HepG2 (cell line): Measurements from ENCODE around the gene NOP58. TPM values are rescaled to one million over a fixed set of nuclear protein-coding genes. Genes with fewer than 3 reads are reported as not detected.
"Not testable (repeated sequence)": the region's sequence is repeated elsewhere in the genome, so short reads cannot be mapped to it uniquely, and the experiment has no call there.

Source experiments
- ATAC-seq: fragments of 200-7000 bp; cut with Tn5 transposase; 3 replicates; pipeline ENCODE4 v1.9.1; 2020; ENCODE audit warnings: mild to moderate bottlenecking, moderate library complexity
- BruUV-seq: library from RNA; stranded (reverse); fragments of 400-500 nt; replicated peaks from 2 replicates; lab custom pipeline; 2021; lab: Mats Ljungman, UMichigan
- CTCF ChIA-PET: fragments of 300-600 bp; formaldehyde crosslinking; extraction: SDS; loops from one replicate; lab custom pipeline; 2021; ENCODE audit warnings: low total read pairs, inconsistent platforms, low intra/inter-chr PET ratio; lab: Yijun Ruan, JAX
- POLR2A ChIA-PET: fragments of 350-600 bp; sonication (Branson Sonifier 250); formaldehyde crosslinking; loops from one replicate; lab custom pipeline; 2020; ENCODE audit warnings: antibody characterized with exemption, inconsistent platforms; lab: Yijun Ruan, JAX
- DNase-seq: peaks from one replicate; pipeline ENCODE4 v3.0.0-alpha.2; 2015; ENCODE audit warnings: low spot score
- FAIRE-seq: peaks from 3 replicates; lab custom pipeline; 2011; peaks lifted over from hg19 to GRCh38; lab: Jason Lieb, UNC
- H2AFZ ChIP-seq: one replicate; pipeline ENCODE4 v1.6.1; 2011; ENCODE audit warnings: low read length, inconsistent platforms
- H3K27ac ChIP-seq: fragments of 300-600 bp; 3 replicates; pipeline ENCODE4 v1.8.0; 2011; ENCODE audit warnings: mixed run types, mild to moderate bottlenecking, mixed read lengths, low read length, inconsistent platforms; ENCODE audit not compliant: insufficient read depth; ENCODE audit errors: extremely low read length
- H3K27me3 ChIP-seq, 2 experiments: fragments of 200-600 bp in 1 of 2; 2 replicates in 1 of 2; 3 replicates in 1 of 2; pipeline versions ENCODE4 v1.6.0 to v1.8.0; 2011; ENCODE audit warnings: low read length in 2 of 2, mild to moderate bottlenecking in 2 of 2, moderate library complexity in 2 of 2, inconsistent platforms in 1 of 2; ENCODE audit not compliant: insufficient read depth in 2 of 2, control insufficient read depth in 1 of 2
- H3K36me3 ChIP-seq, 2 experiments: fragments of 200-600 bp in 1 of 2; replicated peaks in 1 of 2; 2 replicates in 1 of 2; 3 replicates in 1 of 2; pipeline versions ENCODE4 v1.5.1 to v1.8.0; 2011; ENCODE audit warnings: low read length in 2 of 2, inconsistent platforms in 1 of 2; ENCODE audit not compliant: insufficient read depth in 2 of 2, control insufficient read depth in 1 of 2
- H3K4me1 ChIP-seq: 2 replicates; pipeline ENCODE4 v1.5.1; 2012; ENCODE audit warnings: low read length, inconsistent platforms; ENCODE audit not compliant: insufficient read depth
- H3K4me2 ChIP-seq: 2 replicates; pipeline ENCODE4 v1.6.0; 2011; ENCODE audit warnings: low read depth, low read length, inconsistent platforms
- H3K4me3 ChIP-seq, 3 experiments: fragments of 200-600 bp in 1 of 3; sonication (generic), shearing (Covaris generic) in 1 of 3; replicated peaks in 1 of 3; 2 replicates each; pipeline ENCODE4 v1.5.1; 2011 to 2016; ENCODE audit warnings: low read length in 3 of 3, inconsistent platforms in 2 of 3, low read depth in 2 of 3, mild to moderate bottlenecking in 2 of 3, control low read depth in 1 of 3, mixed read lengths in 1 of 3; ENCODE audit not compliant: insufficient read depth in 1 of 3
- H3K79me2 ChIP-seq: one replicate; pipeline ENCODE4 v1.6.1; 2011; ENCODE audit warnings: low read length, inconsistent platforms; ENCODE audit not compliant: insufficient read depth
- H3K9ac ChIP-seq: 2 replicates; pipeline ENCODE4 v1.6.0; 2011; ENCODE audit warnings: mild to moderate bottlenecking, low read depth, low read length, inconsistent platforms; ENCODE audit not compliant: insufficient read depth
- H3K9me3 ChIP-seq: 2 replicates; pipeline ENCODE4 v1.5.1; 2012; ENCODE audit warnings: mild to moderate bottlenecking, low read length
- H4K20me1 ChIP-seq: 2 replicates; pipeline ENCODE4 v1.6.0; 2011; ENCODE audit warnings: inconsistent platforms, mild to moderate bottlenecking, low read length, moderate library complexity; ENCODE audit not compliant: insufficient read depth
- ATAD3A ChIP-seq: sonication (generic); formaldehyde crosslinking; IDR thresholded peaks from 2 replicates; pipeline ENCODE4 v1.4.0; 2020; ENCODE audit warnings: missing genetic modification reagents
- EED ChIP-seq: sonication (generic); formaldehyde crosslinking; IDR thresholded peaks from 2 replicates; pipeline ENCODE4 v1.5.0; 2020; ENCODE audit warnings: mild to moderate bottlenecking, missing genetic modification reagents
- KDM6A ChIP-seq: IDR thresholded peaks from 2 replicates; pipeline ENCODE4 v1.6.1; 2016; ENCODE audit warnings: low read depth
- KMT2A ChIP-seq: sonication (generic); formaldehyde crosslinking; IDR thresholded peaks from 2 replicates; pipeline ENCODE4 v1.4.0; 2020; ENCODE audit warnings: missing genetic modification reagents
- MLXIP ChIP-seq: sonication (generic); formaldehyde crosslinking; IDR thresholded peaks from 2 replicates; pipeline ENCODE4 v1.9.0; 2021; ENCODE audit warnings: missing genetic modification reagents, borderline replicate concordance
- MTF1 ChIP-seq: sonication (generic); formaldehyde crosslinking; IDR thresholded peaks from 2 replicates; pipeline ENCODE4 v1.5.0; 2020; ENCODE audit warnings: missing genetic modification reagents
- TIGD3 ChIP-seq: sonication (generic); formaldehyde crosslinking; IDR thresholded peaks from 2 replicates; pipeline ENCODE4 v1.5.1; 2020; ENCODE audit warnings: mild to moderate bottlenecking, missing genetic modification reagents, borderline replicate concordance
- ZNF160 ChIP-seq: sonication (generic); formaldehyde crosslinking; IDR thresholded peaks from 2 replicates; pipeline ENCODE4 v1.8.0; 2022; ENCODE audit warnings: mild to moderate bottlenecking, inconsistent platforms, missing genetic modification reagents
- WGBS: methylation state at CpG from one replicate; pipeline ENCODE4 v1.1.6; 2017; ENCODE audit warnings: low lambda C conversion rate; 5-methylcytosine and 5-hydroxymethylcytosine counted together
- in situ Hi-C: cut with HindIII; loops from 2 replicates; pipeline ENCODE4 v1.10.0; 2017; ENCODE audit warnings: low pct_unique_long_range_greater_than_20kb; ENCODE audit not compliant: extremely low pct_ligation_motif_present
- intact Hi-C: fragments of 100-400 bp; cut with micrococcal nuclease; formaldehyde crosslinking; loops from one replicate; pipeline ENCODE4 v1.10.0; 2022; ENCODE audit not compliant: unreplicated experiment
- polyA plus RNA-seq, 8 experiments: library from polyadenylated mRNA; depleted of rRNA in 3 of 8; stranded (reverse) in 7 of 8; unstranded in 1 of 8; fragments of >200 nt; fragmentation: Illumina TruSeq in 4 of 8; extraction: Trizol in 4 of 8; gene quantifications; 2 replicates each; pipeline versions ENCODE4 v1.2.1 to v1.2.3, GENCODE V29; 2011 to 2016; ENCODE audit warnings: low read depth in 4 of 8, missing spikeins in 1 of 8, mixed read lengths in 1 of 8; ENCODE audit not compliant: insufficient read depth in 1 of 8
- total RNA-seq, 5 experiments: library from RNA; depleted of rRNA; stranded (reverse); fragments of >200 nt; fragmentation: Illumina TruSeq; extraction: Trizol; gene quantifications; 2 replicates each; pipeline ENCODE4 v1.2.3, GENCODE V29; 2016; ENCODE audit warnings: low read depth in 1 of 5

Gene NOP58
- total and polyA plus RNA-seq, 2 of the 13 experiments (the other 11 are each of a cell fraction or from before 2014, with no cell fraction given): 74.9 to 203 TPM

DNA sequence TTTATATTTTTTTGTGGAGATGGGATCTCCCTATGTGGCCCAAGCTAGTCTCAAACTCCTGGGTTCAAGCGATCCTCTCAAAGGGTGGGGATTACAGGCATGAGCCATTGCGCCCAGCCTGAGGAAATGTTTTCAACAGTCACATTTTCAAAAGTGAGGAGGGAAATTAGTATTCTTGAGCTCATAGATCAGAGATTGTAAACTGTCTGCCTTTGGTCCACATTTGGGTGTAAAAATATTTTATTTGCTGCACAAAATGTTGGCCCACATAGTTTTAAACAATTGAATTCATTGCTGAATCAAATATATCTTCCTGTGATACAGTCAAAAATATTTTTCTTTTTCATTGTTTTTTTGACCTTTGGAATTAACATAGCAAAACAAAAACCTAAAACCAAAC is 48.6 kb downstream of the NOP58 start:
- Histone ChIP-seq H3K79me2 (no peaks in the 10 kb centered on the region), H3K36me3 (no peaks in the 10 kb centered on the region), H3K4me2 (no peak overlapping the region), H3K4me1 (no peaks in the 10 kb centered on the region), H3K4me3 (no peak overlapping the region), H4K20me1 (no peaks in the 10 kb centered on the region), H3K9me3 (no peaks in the 10 kb centered on the region), H3K27ac (no peak overlapping the region), H3K27me3 (no peaks in the 10 kb centered on the region), H3K9ac (no peak overlapping the region), H2AFZ (no peak overlapping the region)
- DNase-seq (no peak), FAIRE-seq (no peak), ATAC-seq (no peak)
- BruUV-seq: no TSS peak
- intact Hi-C loops: no loop called here
- POLR2A ChIA-PET: no interaction called here
- in situ Hi-C loops: no loop called here
- 95% methylated on average over 2 of the region's 2 CpGs for WGBS
- CTCF ChIA-PET: no interaction called here
- TF ChIP-seq ZNF160 (CRISPR knock-in tag) (no peak), KMT2A (no peak)

DNA sequence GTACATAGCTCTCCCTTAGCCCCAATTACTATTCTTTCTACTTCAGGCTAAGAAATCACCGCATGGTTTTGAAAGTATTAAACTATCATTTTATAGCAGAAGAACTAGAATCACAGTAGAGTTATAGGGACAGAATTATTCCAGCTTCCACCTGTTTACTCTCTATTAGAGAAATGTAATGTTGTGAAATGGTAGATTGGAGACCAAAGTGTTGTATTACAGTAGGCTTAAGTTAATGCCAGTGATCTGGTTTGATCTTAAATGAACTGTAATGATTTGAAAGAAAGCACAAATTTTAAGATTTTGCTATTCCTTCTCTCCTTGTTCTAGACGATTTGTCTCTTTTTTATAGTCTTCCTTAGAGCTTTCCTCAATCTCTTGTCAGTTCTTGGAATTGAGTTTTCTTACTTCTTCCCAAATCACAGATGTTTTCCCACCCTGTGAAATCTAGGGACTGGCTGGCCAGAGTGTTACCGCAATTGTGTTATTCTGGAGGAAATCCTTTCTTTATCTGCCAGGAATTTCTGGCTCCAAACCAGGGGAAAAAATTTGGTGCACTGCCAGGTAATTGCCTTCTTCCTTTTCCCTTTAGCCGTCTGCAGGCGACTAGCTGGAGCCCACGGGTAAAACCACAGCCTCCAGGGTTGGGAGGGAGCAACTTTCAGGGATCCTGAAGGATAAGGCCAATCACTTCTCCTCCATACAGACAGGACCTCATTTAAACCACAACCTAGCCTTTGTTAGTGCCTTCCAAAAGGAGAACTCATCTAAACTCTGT is 51.7 kb downstream of the NOP58 start:
- Histone ChIP-seq H3K9me3 (no peaks in the 10 kb centered on the region), H3K36me3 (no peaks in the 10 kb centered on the region), H3K4me2 (no peak overlapping the region), H3K9ac (no peak overlapping the region), H4K20me1 (no peaks in the 10 kb centered on the region), H3K4me3 (no peak overlapping the region), H3K27ac (no peak overlapping the region), H3K27me3 (no peaks in the 10 kb centered on the region), H3K79me2 (no peaks in the 10 kb centered on the region), H3K4me1 (no peaks in the 10 kb centered on the region), H2AFZ (no peak overlapping the region)
- no peak for TF ChIP-seq ATAD3A (CRISPR knock-in tag)
- no peak for TF ChIP-seq TIGD3 (CRISPR knock-in tag)
- no peak for TF ChIP-seq EED (CRISPR knock-in tag)
- TF ChIP-seq MTF1: no peak
- TF ChIP-seq KDM6A (CRISPR knock-in tag): no peak
- no peak for TF ChIP-seq MLXIP (CRISPR knock-in tag)
- FAIRE-seq (no peak), DNase-seq (no peak), ATAC-seq (no peak)
- BruUV-seq: no TSS peak
- intact Hi-C loops (no loop called here), in situ Hi-C loops (no loop called here)
- CTCF ChIA-PET: no interaction called here
- POLR2A ChIA-PET: no interaction called here
- WGBS: 81% methylated on average over 6 of the region's 6 CpGs

- POLR2A ChIA-PET, FAIRE-seq, ATAC-seq, H3K36me3 ChIP-seq, H3K27me3 ChIP-seq, H4K20me1 ChIP-seq, H2AFZ ChIP-seq, H3K9me3 ChIP-seq, H3K27ac ChIP-seq, DNase-seq, H3K9ac ChIP-seq, H3K79me2 ChIP-seq, H3K4me1 ChIP-seq, CTCF ChIA-PET, BruUV-seq, H3K4me2 ChIP-seq, H3K4me3 ChIP-seq, intact Hi-C loops, in situ Hi-C loops: not testable (repeated sequence)
- WGBS: 96% methylated on average over 3 of the region's 3 CpGs
Measured at GRCh38 chr2:202320362-202320761, 54.8 kb downstream of the NOP58 start.
